ENCODE data around the gene NCAM2.

- TF ChIP-seq EZH2 (IDR thresholded peaks at IDR 0.05; ENCODE audit: low read length, unreplicated experiment) (no peak), CTCF (conservative IDR thresholded peaks at IDR 0.05; ENCODE audit: low read depth, low read length) (no peak)
Observed at GRCh38 chr21:21148514-21148913, 150.3 kb downstream of the NCAM2 start.

Measured in PC-3 (cell line).